NT2/D1 (cell line): Measurements from ENCODE around the gene EPHA2.
A peak's percentile ranks its signal among the peaks of the same experiment; 100 is the strongest.
"Not testable (repeated sequence)": the region's sequence is repeated elsewhere in the genome, so short reads cannot be mapped to it uniquely, and the experiment has no call there.

Source experiments
- DNase-seq: peaks from one replicate; pipeline ENCODE4 v3.0.0-alpha.2; 2011; ENCODE audit warnings: low read depth, low spot score
- H3K27me3 ChIP-seq: 2 replicates; pipeline ENCODE4 v1.6.0; 2011; ENCODE audit warnings: mild to moderate bottlenecking; ENCODE audit not compliant: insufficient read length, insufficient read depth
- H3K36me3 ChIP-seq: 2 replicates; pipeline ENCODE4 v1.6.1; 2011; ENCODE audit warnings: mild to moderate bottlenecking, low read length, mixed read lengths; ENCODE audit not compliant: insufficient read depth, insufficient read length
- H3K4me1 ChIP-seq: 2 replicates; pipeline ENCODE4 v1.5.1; 2011; ENCODE audit not compliant: insufficient read depth, insufficient read length
- H3K4me3 ChIP-seq: 2 replicates; pipeline ENCODE4 v1.5.1; 2011; ENCODE audit warnings: low read depth; ENCODE audit not compliant: insufficient read length
- H3K9ac ChIP-seq: 2 replicates; pipeline ENCODE4 v1.6.0; 2011; ENCODE audit warnings: low read depth; ENCODE audit not compliant: insufficient read length
- H3K9me3 ChIP-seq: 2 replicates; pipeline ENCODE4 v1.5.1; 2011; ENCODE audit warnings: mild to moderate bottlenecking, low read length; ENCODE audit not compliant: insufficient read depth
- SUZ12 ChIP-seq: IDR thresholded peaks from 2 replicates; pipeline ENCODE4 v1.6.1; 2011; ENCODE audit not compliant: insufficient read length, insufficient read depth; ENCODE audit errors: extremely low read depth
- YY1 ChIP-seq: IDR thresholded peaks from 2 replicates; pipeline ENCODE4 v1.6.1; 2011; ENCODE audit not compliant: insufficient read length, insufficient read depth
- ZNF274 ChIP-seq: IDR thresholded peaks from 2 replicates; pipeline ENCODE4 v1.6.1; 2011; ENCODE audit warnings: mild to moderate bottlenecking, low read depth, low read length

Gene EPHA2

DNA sequence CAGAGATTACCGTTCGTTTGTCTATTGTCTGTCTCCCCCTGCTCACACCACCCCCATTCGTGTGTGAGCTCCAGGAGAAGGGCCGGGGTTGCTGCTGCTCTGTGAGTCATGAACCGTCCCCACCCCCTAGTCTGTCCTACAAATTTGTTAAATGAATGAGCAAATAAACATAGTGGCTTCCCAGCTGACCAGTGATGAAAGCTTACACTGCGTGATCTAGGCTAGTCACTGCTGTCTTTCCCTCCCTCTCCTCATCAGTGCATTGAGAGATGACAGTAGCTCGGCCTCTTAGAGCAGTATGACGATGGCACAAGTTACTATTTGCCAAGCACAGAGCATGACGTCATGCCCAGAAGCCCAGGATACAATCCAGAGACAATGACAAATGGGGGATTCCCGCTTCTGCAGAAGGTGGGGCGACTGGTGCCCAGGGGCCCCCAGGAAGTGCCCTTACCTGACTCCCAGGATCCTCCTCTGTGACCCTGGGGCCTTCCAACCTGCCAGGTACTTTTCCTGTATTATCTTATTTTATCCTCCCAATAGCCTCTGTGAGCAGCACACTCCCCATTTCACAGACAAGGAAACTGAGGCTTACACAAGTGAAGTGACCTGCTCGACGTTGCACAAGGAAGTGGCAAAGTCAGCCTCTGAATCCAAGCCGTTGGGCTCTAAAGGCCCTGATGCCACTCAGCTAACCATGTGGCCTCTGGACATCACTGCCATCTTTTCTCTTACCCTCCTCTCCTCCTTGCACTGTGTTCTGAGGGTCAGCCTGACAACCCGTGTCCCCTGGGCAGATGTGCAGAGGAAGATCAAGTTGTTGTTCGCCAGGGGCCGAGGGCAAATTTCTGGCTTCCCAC lies 8.6 kb upstream of the EPHA2 start:
- Histone ChIP-seq H3K4me1 (peaks cover 3% of the 10 kb centered on the region), H3K4me3 (no peak overlapping the region), H3K27me3 (peaks cover 11% of the 10 kb centered on the region), H3K36me3 (no peaks in the 10 kb centered on the region), H3K9ac (no peak overlapping the region), H3K9me3 (no peaks in the 10 kb centered on the region)
- no peak for TF ChIP-seq SUZ12
- TF ChIP-seq YY1: no peak
- no peak for TF ChIP-seq ZNF274
- no peak for DNase-seq

GRCh38 chr1:16163608-16164212 lies 7.8 kb upstream of the EPHA2 start:
- peaks cover 11% of the 10 kb centered on the region for H3K27me3 ChIP-seq
- H3K36me3 ChIP-seq, H3K4me3 ChIP-seq, H3K4me1 ChIP-seq, H3K9ac ChIP-seq, H3K9me3 ChIP-seq, DNase-seq: not testable (repeated sequence)

- no peak for TF ChIP-seq SUZ12
- no peak for TF ChIP-seq YY1
- no peak for TF ChIP-seq ZNF274
- peaks cover 12% of the 10 kb centered on the region for H3K27me3 ChIP-seq
- H3K4me3 ChIP-seq: no peak overlapping the region
- no peaks in the 10 kb centered on the region for H3K9me3 ChIP-seq
- no peak for DNase-seq
- H3K9ac ChIP-seq: peak overlapping the region; percentile 42
- no peaks in the 10 kb centered on the region for H3K36me3 ChIP-seq
- peaks cover 6% of the 10 kb centered on the region for H3K4me1 ChIP-seq
These were observed 6.4 kb upstream of the EPHA2 start for GRCh38 chr1:16162163-16162822.

DNA sequence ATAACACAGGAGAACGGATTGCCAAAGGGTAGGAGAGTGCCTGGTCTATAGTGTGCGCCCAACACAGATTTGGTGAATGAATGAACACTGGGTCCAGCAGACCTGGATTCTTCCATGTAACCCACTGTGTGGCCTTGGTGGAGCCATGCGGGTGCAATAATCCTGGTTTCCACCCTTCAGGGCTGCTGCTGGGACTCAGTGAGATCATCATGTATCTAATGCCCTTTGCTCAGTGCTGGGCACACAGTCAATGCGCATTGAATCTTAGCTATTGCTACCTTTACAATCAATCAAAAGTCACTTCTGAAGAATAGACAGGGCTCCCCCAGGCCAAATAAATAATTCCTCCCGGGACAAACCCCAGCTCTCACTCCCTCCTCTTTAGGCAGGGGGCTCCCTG lies 5.8 kb upstream of the EPHA2 start:
- Histone ChIP-seq H3K27me3 (peaks cover 18% of the 10 kb centered on the region), H3K9me3 (no peaks in the 10 kb centered on the region), H3K9ac (no peak overlapping the region), H3K4me3 (no peak overlapping the region), H3K36me3 (no peaks in the 10 kb centered on the region), H3K4me1 (peaks cover 10% of the 10 kb centered on the region)
- TF ChIP-seq YY1 (no peak), ZNF274 (no peak), SUZ12 (no peak)
- no peak for DNase-seq

- no peak overlapping the region for H3K4me3 ChIP-seq
- no peak for TF ChIP-seq ZNF274
- no peak for TF ChIP-seq SUZ12
- TF ChIP-seq YY1: no peak
- DNase-seq: no peak
- H3K36me3 ChIP-seq: peaks cover 6% of the 10 kb centered on the region
- H3K4me1 ChIP-seq: peaks cover 8% of the 10 kb centered on the region
- H3K27me3 ChIP-seq: peaks cover 24% of the 10 kb centered on the region
- H3K9ac ChIP-seq: no peak overlapping the region
- no peaks in the 10 kb centered on the region for H3K9me3 ChIP-seq
These were observed 3.3 kb upstream of the EPHA2 start for GRCh38 chr1:16158993-16159831.

GRCh38 chr1:16158025-16158424 lies 2.2 kb upstream of the EPHA2 start:
- no peak for DNase-seq
- no peak overlapping the region for H3K4me3 ChIP-seq
- TF ChIP-seq YY1: no peak
- TF ChIP-seq ZNF274: no peak
- TF ChIP-seq SUZ12: no peak
- H3K9ac ChIP-seq: no peak overlapping the region
- no peaks in the 10 kb centered on the region for H3K9me3 ChIP-seq
- H3K4me1 ChIP-seq: peaks cover 11% of the 10 kb centered on the region
- peaks cover 24% of the 10 kb centered on the region for H3K27me3 ChIP-seq
- peaks cover 18% of the 10 kb centered on the region for H3K36me3 ChIP-seq
